Measurements from ENCODE around the gene ACBD6.
"Not testable (repeated sequence)": the region's sequence is repeated elsewhere in the genome, so short reads cannot be mapped to it uniquely, and the experiment has no call there.

The ACBD6 gene

GRCh38 chr1:180486092-180486491 lies 16.3 kb downstream of the ACBD6 start:
- DNase-seq: no peak

DNA sequence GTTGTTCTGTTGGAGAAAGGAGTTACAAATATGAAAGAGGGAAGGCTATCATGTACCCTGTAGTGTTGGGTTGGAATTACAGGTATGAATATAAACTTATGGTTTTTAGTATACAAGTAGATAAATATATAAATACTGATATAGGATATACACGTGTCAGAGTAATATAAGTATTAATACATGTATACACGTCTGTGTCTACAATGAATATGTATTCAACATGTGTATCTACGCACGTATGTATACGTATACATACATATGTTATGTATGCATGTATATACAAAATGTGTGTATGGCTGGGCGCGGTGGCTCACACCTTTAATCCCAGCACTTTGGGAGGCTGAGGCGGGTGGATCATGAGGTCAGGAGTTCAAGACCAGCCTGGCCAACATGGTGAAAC lies 17.9 kb downstream of the ACBD6 start:
- no peak for DNase-seq

GRCh38 chr1:180482425-180483275 lies 19.7 kb downstream of the ACBD6 start:
- DNase-seq: no peak

DNA sequence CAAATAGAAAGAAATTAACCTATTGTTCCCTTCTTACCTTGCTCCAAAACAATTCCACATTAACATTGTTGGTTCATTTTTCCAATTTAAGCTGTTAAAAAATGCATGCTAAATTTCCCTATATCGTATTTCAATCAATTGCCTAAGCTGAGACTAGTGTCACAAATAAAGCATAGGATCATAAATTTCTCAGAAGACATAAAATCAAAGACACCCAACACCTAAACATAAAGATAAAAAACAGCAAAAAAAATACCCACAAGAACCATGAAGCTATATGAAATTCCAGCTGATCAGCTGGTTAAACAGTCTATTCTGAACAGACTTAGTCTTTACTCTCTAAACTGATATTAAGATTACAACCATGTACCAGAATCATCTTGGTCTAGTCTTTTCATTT lies 32.3 kb downstream of the ACBD6 start:
- DNase-seq: no peak

DNA sequence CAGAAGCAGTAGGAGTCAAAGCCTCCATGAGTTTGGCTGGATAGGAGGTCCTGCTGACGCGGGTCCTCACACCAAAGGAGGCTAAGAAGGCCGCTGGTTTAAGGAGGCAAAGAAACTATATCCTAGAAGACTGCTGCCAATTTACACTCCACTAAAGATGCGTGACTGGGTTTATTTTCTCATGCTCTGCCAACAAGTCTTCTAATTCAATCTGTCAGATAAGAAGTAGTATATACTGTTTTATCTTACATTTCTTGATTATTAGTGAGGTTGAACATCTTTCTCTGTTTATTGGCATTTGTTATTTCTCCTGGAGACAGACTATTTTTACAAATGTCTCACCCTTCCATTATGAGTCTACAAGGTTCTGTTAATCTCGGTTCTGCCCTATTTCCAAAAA lies 34.1 kb downstream of the ACBD6 start:
- DNase-seq: no peak

DNA sequence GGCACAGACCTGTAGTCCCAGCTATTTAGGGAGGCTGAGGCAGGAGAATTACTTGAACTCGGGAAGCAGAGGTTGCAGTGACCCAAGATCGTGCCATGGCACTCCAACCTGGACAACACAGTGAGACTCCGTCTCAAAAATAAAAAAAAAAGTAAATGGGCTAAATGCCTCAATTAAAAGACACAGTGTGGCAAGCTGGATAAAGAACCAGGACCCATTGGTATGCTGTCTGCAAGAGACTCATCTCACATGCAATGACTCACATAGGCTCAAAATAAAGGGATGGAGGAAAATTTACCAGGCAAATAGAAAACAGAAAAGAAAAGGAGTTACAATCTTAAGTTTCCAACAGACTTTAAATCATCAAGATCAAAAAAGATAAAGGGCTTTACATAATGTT lies 40.3 kb downstream of the ACBD6 start:
- DNase-seq: no peak

- DNase-seq: not testable (repeated sequence)
Observed at GRCh38 chr1:180461682-180462081, 40.7 kb downstream of the ACBD6 start.

DNA sequence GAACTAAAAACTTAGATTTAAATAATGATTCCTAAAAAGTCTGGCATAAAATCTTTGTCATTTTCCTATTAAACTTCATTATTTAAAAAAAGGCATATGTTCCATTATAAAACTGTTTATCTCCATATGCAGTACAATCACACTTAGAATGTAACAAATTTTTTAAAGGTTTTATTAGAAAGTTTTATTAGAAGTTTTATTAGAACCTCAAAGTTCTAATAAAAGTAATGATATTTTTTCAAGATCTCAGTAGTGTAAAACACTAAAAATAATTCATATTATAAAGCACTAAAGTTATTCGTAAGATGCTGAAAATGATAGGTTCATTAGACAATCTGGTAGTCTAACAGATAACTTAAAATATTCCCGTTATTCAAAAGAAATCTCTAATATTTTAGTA lies 43.6 kb downstream of the ACBD6 start:
- no peak for DNase-seq

DNA sequence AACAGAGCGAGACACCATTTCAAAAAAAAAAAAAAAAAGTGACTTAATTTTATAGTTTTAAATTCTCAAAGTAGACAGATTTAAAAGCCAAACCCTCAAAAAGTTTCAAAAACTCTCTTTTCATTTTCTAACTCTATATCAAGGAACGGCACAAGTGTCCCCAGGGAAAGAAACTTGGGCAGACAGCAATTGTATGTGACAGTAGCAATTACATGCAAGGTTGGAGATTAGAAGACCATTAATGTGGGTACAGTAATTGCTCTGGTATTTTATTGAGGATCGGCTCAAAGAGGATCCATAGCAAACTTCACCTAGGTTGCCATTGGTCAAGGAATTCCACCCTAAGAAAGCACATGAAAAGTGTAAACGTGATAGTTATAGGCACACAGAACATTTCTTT lies 46.2 kb downstream of the ACBD6 start:
- no peak for DNase-seq

DNA sequence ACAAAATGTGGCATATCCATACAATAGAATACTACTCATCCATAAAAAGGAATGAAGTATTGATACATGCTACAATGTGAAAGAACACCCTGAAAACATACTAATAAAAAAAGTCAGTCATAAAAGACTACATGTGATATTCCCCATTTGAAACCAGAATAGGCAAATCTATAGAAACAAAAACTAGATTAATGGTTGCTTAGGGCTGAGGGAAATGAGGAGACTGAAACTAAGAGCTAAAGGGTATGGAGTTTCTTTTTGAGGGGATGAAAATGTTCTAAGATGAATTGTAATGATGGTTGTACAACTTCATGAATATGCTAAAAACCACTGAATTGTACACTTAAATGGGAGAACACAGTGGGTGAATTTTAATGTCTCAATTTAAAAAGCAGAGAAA lies 50.9 kb downstream of the ACBD6 start:
- DNase-seq: no peak

DNA sequence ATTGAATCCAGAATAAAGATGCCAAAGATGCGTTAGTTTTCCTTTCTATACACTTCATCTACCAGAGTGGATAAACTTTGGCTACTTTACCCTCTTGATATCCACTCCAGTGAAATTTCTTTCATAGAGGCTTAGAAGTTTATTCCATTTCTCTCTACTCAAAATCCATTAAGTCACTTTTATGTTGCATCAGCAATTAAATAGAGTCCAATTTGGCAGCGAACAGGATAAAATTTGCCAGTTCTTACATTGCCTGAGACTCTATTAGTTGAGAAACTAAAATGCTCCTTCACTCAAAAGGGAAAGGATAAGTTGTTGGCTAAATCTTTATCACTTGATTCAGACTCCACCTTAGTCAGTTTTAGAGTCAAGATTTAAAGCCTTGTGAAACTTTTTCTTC lies 57.9 kb downstream of the ACBD6 start:
- DNase-seq: no peak

DNA sequence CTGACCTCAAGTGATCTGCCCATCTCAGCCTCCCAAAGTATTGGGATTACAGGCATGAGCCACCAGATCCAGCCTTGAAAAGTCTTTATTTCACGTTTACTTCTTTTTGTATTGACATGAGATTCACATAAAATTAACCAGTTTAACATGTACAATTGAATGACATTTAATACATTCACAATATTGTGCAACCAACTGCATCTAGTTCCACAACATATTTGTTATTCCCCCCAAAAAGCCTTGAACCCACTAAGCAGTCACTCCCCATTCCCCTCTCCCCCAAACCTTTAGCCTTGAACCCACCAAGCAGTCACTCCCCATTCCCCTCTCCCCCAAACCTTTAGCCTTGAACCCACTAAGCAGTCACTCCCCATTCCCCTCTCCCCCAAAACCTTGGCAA lies 62.0 kb downstream of the ACBD6 start:
- DNase-seq: no peak

DNA sequence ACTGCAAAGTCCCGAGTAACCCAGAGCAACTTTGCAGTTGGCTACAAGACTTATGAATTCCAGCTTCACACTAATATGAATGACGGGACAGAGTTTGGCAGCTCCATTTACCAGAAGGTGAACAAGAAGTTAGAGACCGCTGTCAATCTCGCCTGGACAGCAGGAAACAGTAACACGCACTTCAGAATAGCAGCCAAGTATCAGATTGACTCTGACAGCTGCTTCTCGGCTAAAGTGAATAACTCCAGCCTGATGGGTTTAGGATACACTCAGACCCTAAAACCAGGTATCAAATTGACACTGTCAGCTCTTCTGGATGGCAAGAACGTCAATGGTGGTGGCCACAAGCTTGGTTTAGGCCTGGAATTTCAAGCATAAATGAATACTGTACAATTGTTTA lies 66.8 kb downstream of the ACBD6 start:
- no peak for DNase-seq

- no peak for DNase-seq
Observed at GRCh38 chr1:180433873-180434272, 68.5 kb downstream of the ACBD6 start.

DNA sequence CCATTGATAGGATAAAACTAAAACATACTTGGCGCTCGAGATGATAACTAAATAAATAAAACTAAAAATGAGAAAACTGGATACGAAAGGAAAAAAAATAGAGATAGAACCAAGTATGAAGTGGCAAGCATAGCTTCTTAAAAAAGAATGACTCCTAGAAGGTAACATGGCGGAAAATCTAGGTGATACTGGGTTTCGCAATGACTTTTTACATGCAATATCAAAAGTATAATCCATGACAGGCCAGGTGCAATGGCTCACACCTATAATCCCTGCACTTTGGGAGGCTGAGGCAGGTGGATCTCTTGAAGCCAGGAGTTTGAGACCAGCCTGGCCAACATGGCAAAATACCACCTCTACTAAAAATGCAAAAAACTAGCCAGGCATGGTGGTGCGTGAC lies 70.7 kb downstream of the ACBD6 start:
- no peak for DNase-seq

GRCh38 chr1:180428782-180429695 lies 73.3 kb downstream of the ACBD6 start:
- no peak for DNase-seq

GRCh38 chr1:180425952-180426351 lies 76.4 kb downstream of the ACBD6 start:
- no peak for DNase-seq

DNA sequence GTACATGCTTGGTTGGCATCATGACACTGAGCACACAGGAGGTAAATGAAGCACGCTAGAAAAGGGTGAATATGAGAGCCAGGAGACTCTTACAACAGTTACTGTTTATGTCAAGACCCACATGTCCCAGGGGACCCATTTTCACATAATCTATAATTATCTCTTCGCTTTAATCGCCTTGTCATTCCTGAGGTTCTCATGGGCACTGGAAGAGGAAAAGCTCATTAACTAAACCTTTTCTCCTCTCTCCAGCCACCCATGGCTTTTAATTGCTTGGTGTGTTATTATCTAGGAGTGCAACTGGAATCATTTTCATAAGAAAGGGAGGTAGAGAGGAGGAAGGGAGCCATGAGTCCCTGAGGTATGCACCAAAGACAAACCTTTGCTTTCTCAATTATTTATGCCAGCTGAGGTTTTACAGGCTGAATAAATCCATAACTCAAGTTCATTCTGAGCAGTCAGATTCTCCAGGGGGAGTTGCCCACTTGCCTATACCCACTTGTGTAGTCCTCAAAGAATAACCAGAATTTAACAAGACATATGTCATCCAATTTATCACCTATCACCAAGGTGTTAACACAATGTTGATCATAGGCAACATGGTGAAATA lies 77.4 kb downstream of the ACBD6 start:
- DNase-seq: no peak

GRCh38 chr1:180421614-180422013 lies 80.8 kb downstream of the ACBD6 start:
- DNase-seq: no peak

DNA sequence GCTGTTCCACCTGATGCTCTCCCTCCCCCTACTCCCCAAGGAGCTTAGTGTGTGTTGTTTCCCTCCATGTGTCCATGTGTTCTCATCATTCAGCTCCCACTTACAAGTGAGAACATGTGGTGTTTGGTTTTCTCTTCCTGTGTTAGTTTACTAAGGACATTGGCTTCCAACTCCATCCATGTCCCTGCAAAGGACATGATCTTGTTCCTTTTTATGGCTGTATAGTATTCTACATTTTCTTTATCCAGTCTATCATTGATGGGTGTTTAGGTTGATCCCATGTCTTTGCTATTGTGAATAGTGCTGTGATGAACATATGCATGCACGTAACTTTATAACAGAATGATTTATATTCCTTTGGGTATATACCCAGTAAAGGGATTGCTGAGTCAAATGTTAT lies 81.2 kb downstream of the ACBD6 start:
- not testable (repeated sequence) for DNase-seq

DNA sequence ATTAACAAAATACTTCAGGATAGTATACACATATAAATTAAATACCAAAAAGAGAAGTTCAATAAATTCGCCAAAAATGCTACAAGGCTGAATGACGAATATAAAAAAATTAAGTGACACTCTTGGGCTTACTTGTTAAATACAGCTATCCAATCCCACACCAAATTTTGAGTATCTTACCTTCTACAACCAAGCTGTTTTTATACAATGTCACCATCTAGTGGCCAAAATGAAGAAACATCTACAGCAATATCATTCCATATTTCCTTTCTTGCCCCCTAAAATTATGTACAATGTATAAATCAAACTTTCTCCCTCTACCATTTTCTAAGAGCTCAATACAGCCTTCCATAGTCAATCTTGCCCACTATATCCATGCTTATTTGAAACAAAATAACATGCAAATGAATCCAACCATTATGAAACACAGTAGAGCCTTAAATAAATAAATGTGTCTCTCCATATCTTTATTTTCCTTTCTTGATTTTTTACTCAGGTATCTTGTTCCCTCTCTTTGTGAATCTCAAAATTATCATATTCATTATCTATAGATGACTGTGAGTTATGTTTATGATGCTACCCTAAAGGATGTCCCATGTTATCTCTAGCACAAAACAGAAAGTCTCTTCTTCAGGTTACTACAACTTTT lies 86.3 kb downstream of the ACBD6 start:
- DNase-seq: no peak

DNA sequence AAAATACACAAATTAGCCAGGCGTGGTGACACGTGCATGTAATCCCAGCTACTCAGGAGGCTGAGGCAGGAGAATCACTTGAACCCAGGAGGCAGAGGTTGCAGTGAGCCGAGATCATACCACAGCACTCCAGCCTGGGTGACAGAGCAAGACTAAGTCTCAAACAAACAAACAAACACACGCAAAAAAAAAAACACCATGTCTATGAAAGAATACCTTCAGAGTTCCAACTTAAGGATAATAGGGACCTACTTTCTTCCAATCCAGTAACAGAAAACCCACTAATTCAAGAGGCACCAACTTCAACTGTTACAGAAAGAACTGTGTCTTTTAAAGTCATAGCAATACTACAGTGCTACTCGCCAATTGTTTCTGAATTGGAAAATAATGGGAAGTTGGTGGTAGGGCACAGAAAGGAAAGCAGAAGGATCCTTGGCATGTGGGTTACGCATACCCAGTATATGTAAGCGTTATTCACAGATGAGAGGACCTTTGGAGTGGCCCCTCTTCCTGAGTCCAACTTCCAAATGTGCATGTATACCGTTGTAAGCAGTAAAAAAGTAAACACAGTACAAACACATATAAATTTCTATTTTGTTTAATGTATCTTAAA lies 87.0 kb downstream of the ACBD6 start:
- no peak for DNase-seq

DNA sequence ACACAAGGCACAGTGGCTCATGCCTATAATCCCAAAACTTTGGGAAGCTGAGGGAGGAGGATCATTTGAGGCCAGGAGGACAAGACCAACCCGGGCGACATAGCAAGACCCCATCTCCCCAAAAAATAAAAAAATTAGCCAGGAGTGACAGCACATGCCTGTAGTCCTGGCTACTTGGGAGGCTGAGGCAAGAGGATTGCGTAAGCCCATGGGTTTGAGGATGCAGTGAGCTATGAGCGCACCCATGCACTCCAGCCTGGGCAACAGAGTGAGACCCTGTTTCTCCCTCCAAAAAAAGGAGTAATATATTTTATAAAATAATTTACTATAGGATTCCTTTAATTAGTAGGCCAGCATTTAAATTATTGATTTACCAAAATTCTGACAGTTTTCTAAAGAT lies 89.8 kb downstream of the ACBD6 start:
- no peak for DNase-seq
